Natural killer cell (primary cell): ENCODE results near the gene ACSL5. TPM values are rescaled to one million over a fixed set of nuclear protein-coding genes. Genes with fewer than 3 reads are reported as not detected.
A peak's percentile ranks its signal among the peaks of the same experiment; 100 is the strongest.

ENCODE experiments used
- ATAC-seq, 3 donors: fragments of 150-1000 bp in 2 of 3; fragments of 200-7000 bp in 1 of 3; cut with Tn5 transposase; 1 replicate in 1 of 3; 2 replicates in 2 of 3; pipeline ENCODE4 v1.10.0; 2021; ENCODE audit warnings: mild to moderate bottlenecking in 2 of 3, moderate library complexity in 2 of 3
- DNase-seq, 2 donors: peaks; one replicate each; pipeline versions ENCODE4 v3.0.0 to v3.0.0-alpha.2; 2013 to 2021; ENCODE audit warnings: mixed read lengths in 1 of 2
- H3K27ac ChIP-seq: one replicate; pipeline ENCODE4 v1.5.1; 2013; ENCODE audit warnings: mild to moderate bottlenecking, low read length
- H3K27me3 ChIP-seq: one replicate; pipeline ENCODE4 v1.6.1; 2013; ENCODE audit warnings: low read length; ENCODE audit not compliant: control insufficient read depth, insufficient read depth
- H3K36me3 ChIP-seq: one replicate; pipeline ENCODE4 v1.6.1; 2013; ENCODE audit warnings: low read length; ENCODE audit not compliant: control insufficient read depth, insufficient read depth
- H3K4me1 ChIP-seq: one replicate; pipeline ENCODE4 v1.6.1; 2013; ENCODE audit warnings: low read length; ENCODE audit not compliant: control insufficient read depth, insufficient read depth
- H3K4me3 ChIP-seq: one replicate; pipeline ENCODE4 v1.5.1; 2013; ENCODE audit warnings: low read length
- H3K9me3 ChIP-seq: one replicate; pipeline ENCODE4 v1.6.1; 2013; ENCODE audit warnings: low read length; ENCODE audit not compliant: control insufficient read depth, insufficient read depth
- H3K27ac Mint-ChIP-seq, 2 donors: one replicate each; pipeline ENCODE4 v1.8.0; 2022; ENCODE audit warnings: mild to moderate bottlenecking in 2 of 2, mixed read lengths in 2 of 2, moderate library complexity in 1 of 2
- H3K27me3 Mint-ChIP-seq, 2 donors: one replicate each; pipeline ENCODE4 v1.8.0; 2022; ENCODE audit warnings: low read depth in 2 of 2, mixed read lengths in 2 of 2
- H3K36me3 Mint-ChIP-seq: one replicate; pipeline ENCODE4 v1.8.0; 2022; ENCODE audit warnings: mixed read lengths
- H3K4me1 Mint-ChIP-seq, 2 donors: one replicate each; pipeline ENCODE4 v1.8.0; 2022; ENCODE audit warnings: mixed read lengths in 2 of 2
- H3K4me3 Mint-ChIP-seq: one replicate; pipeline ENCODE4 v1.8.0; 2022; ENCODE audit warnings: mild to moderate bottlenecking, moderate library complexity, mixed read lengths
- H3K9me3 Mint-ChIP-seq, 2 donors: one replicate each; pipeline ENCODE4 v1.8.0; 2022; ENCODE audit warnings: mixed read lengths in 2 of 2
- WGBS: methylation state at CpG from one replicate; pipeline ENCODE4 v1.1.7; 2013; ENCODE audit warnings: missing lambda C conversion rate; ENCODE audit not compliant: insufficient coverage; 5-methylcytosine and 5-hydroxymethylcytosine counted together
- intact Hi-C: fragments of 100-400 bp; cut with micrococcal nuclease; formaldehyde crosslinking; loops from one replicate; pipeline ENCODE4 v1.14.2; 2022
- total RNA-seq, 4 donors: library from RNA; stranded (reverse); fragments of 120-200 nt in 1 of 4; gene quantifications; one replicate each; pipeline versions ENCODE4 v1.2.3 to v1.2.4, GENCODE V29; 2013 to 2022
- TF ChIP-seq, protein P1 (sequence below): fragments of 200-600 bp; IDR thresholded peaks from one replicate; pipeline ENCODE4 v1.8.0; 2022; ENCODE audit warnings: antibody characterized with exemption

ACSL5 gene
- total RNA-seq, 3 donors from 2014 or later (not counting 1 experiment from before 2014, with no cell fraction given), result 41.7 to 71.2 (median 53.7) TPM

DNA sequence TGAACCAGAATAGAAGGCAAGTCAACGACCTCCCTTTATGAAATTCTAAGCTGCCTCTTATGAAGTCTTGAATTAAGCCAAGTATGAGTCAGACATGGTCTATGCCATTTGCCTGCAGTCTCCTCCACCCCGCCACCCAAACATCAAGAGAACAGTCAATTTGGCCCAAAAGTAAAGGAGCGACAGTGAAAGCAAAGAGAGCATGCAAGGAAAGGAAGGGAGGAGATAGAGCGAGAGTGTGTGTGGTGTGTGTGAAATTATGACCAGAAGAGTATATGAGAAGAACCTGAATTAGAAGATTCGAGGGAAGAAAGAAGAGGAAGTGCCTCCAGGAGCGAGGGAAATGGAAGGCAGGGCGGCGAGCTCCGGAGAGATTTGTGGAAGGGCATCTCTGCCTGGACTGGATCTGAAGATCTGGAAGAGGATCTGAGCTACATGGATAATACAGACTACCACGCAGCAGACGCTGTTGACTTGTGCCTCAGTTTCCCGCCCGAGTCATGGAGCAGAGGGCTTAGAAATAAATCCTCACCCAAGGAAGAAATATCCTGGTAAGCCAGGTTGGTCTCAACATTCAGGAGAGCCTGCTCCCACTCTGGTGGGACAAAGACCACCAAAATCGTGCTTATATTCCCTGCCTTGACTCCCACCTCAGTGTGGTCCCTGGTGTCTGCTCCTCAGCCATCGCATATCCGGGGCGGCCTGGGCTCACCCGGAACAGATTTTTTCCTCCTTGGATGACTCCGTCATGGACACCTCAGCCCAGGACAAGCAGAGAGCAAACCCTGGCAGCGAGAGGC is 72.3 kb downstream of the ACSL5 start:
- Mint-ChIP-seq H3K4me3 (peak overlapping the region; percentile 88), H3K36me3 (peaks cover 12% of the 10 kb centered on the region), H3K27ac (peak overlapping the region; percentile 83 to 86), H3K4me1 (peaks cover 31 to 48% of the 10 kb centered on the region in 2 donors), H3K27me3 (no peaks in the 10 kb centered on the region), H3K9me3 (no peaks in the 10 kb centered on the region)
- Histone ChIP-seq H3K27me3 (no peaks in the 10 kb centered on the region), H3K4me3 (peak overlapping the region; percentile 92), H3K4me1 (peaks cover 14% of the 10 kb centered on the region), H3K36me3 (peaks cover 24% of the 10 kb centered on the region), H3K27ac (peak overlapping the region; percentile 79), H3K9me3 (no peaks in the 10 kb centered on the region)
- DNase-seq (peak in 1 of 2 donors; percentile 31), ATAC-seq (no peak)
- TF ChIP-seq, protein P1, sequence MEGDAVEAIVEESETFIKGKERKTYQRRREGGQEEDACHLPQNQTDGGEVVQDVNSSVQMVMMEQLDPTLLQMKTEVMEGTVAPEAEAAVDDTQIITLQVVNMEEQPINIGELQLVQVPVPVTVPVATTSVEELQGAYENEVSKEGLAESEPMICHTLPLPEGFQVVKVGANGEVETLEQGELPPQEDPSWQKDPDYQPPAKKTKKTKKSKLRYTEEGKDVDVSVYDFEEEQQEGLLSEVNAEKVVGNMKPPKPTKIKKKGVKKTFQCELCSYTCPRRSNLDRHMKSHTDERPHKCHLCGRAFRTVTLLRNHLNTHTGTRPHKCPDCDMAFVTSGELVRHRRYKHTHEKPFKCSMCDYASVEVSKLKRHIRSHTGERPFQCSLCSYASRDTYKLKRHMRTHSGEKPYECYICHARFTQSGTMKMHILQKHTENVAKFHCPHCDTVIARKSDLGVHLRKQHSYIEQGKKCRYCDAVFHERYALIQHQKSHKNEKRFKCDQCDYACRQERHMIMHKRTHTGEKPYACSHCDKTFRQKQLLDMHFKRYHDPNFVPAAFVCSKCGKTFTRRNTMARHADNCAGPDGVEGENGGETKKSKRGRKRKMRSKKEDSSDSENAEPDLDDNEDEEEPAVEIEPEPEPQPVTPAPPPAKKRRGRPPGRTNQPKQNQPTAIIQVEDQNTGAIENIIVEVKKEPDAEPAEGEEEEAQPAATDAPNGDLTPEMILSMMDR, result peak; percentile 5
- WGBS, result 6% methylated on average over 20 of the region's 20 CpGs
- intact Hi-C loops, result loop anchor here (5.0 kb wide), 1 partner anchor 69 kb away; no protein-coding TSS in a partner anchor

DNA sequence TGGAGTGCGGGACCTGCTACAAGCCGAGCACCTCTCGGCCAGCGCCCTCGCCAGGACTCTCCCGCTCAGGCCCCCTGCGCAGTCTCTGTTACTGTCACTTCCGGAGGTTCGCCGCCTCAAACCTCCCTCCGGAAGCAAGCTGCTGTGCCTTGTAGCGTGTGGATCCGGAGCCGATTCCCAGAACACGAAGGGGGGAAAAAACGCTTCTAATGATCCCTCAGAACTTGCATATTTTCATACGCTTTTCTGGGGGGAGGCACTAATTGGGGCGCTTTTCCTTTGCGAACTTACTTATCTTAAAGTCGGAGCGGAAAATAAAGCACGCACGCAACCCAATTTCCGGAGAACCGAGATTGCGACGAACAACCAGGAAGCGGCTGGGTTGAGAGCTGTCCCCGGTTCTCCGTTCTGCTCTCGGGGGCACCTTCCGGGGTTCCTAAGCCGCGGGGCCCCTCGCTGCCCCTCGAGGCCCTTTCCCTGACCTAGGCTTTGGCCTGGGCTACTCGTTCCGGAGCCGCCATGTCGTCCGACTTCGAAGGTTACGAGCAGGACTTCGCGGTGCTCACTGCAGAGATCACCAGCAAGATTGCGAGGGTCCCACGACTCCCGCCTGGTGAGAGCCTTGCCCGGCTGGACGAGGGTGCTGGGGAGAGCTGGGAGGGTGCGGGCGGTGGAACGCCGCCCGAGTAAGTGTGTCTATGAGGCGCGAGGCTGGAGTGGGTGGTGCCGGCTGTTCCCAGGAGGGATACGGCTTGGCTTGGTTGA is 73.1 kb downstream of the ACSL5 start, which contains the start of the genes VTI1A and ZDHHC6:
Gene VTI1A (plus strand): TSS at position 361 of the 765 bp plus-strand sequence. CDS start 159 bp downstream, at position 520.
Gene ZDHHC6 (minus strand): TSS at position 60 of the 765 bp plus-strand sequence. CDS start 1,478 bp downstream, outside the sequence.
- Histone ChIP-seq H3K9me3 (no peaks in the 10 kb centered on the region), H3K4me1 (peaks cover 14% of the 10 kb centered on the region), H3K27ac (peak within 1 kb of the TSS; percentile 79), H3K36me3 (peaks cover 23% of the 10 kb centered on the region), H3K4me3 (peak within 1 kb of the TSS; percentile 92), H3K27me3 (no peaks in the 10 kb centered on the region)
- intact Hi-C loops, result loop anchor here (5.0 kb wide), 1 partner anchor 70 kb away; no protein-coding TSS in a partner anchor
- under 1% methylated on average over 59 of the region's 59 CpGs for WGBS
- Mint-ChIP-seq H3K36me3 (peaks cover 4% of the 10 kb centered on the region), H3K27ac (peak within 1 kb of the TSS; percentile 83 to 86), H3K27me3 (no peaks in the 10 kb centered on the region), H3K4me3 (peak within 1 kb of the TSS; percentile 88), H3K4me1 (peaks cover 35 to 49% of the 10 kb centered on the region in 2 donors), H3K9me3 (no peaks in the 10 kb centered on the region)
- DNase-seq, result peak; percentile 84 to 93
- TF ChIP-seq, protein P1, result peak; percentile 1
- ATAC-seq, result peak; percentile 89 to 96 (median 94)

DNA sequence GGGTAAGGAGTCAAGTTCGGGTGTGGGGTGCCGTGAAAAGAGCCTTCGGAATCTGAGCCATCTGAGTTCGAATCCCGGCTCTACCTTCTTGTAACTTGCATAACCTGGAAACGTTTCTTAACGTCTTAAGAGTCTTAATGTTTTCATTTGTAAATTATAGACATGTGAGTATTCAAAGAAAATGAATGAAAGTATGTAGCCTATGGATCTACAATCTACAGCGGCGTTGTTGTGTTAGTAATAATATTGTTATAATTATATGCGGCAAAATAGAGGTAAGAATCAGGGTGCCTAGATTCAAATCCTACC is 73.7 kb downstream of the ACSL5 start:
- Mint-ChIP-seq H3K9me3 (no peaks in the 10 kb centered on the region), H3K4me1 (peaks cover 35 to 46% of the 10 kb centered on the region in 2 donors), H3K4me3 (peak overlapping the region; percentile 88), H3K27ac (peak overlapping the region; percentile 83 to 86), H3K27me3 (no peaks in the 10 kb centered on the region), H3K36me3 (no peaks in the 10 kb centered on the region)
- intact Hi-C loops, result loop anchor here (5.0 kb wide), 1 partner anchor 70 kb away; no protein-coding TSS in a partner anchor
- H3K4me1 ChIP-seq, result peaks cover 14% of the 10 kb centered on the region
- DNase-seq (no peak), ATAC-seq (no peak)
- H3K27me3 ChIP-seq, result no peaks in the 10 kb centered on the region
- H3K27ac ChIP-seq, result peak overlapping the region; percentile 79
- peak overlapping the region; percentile 92 for H3K4me3 ChIP-seq
- 2% methylated on average over 8 of the region's 10 CpGs for WGBS
- H3K36me3 ChIP-seq, result peaks cover 20% of the 10 kb centered on the region
- no peaks in the 10 kb centered on the region for H3K9me3 ChIP-seq
- TF ChIP-seq, protein P1, result no peak
